HG03342 (cell line): ENCODE data around the gene RAX.

Experiments used
- ATAC-seq: cut with Tn5 transposase; IDR thresholded peaks from one replicate; pipeline ENCODE4 v1.9.1; 2021; ENCODE audit warnings: mild to moderate bottlenecking, moderate library complexity; ENCODE audit not compliant: unreplicated experiment

Gene RAX

GRCh38 chr18:59272891-59273758 lies at the start of gene RAX:
Gene RAX (minus strand): TSS chr18:59273454. CDS start chr18:59273206, 248 bp downstream.
- peak; percentile 45 for ATAC-seq

- ATAC-seq, result no peak
These were observed 45.3 kb upstream of the RAX start, which contains the start of gene CPLX4 for GRCh38 chr18:59318460-59319050. Gene CPLX4 (minus strand): TSS chr18:59318649. CDS start chr18:59318462, 187 bp downstream.

DNA sequence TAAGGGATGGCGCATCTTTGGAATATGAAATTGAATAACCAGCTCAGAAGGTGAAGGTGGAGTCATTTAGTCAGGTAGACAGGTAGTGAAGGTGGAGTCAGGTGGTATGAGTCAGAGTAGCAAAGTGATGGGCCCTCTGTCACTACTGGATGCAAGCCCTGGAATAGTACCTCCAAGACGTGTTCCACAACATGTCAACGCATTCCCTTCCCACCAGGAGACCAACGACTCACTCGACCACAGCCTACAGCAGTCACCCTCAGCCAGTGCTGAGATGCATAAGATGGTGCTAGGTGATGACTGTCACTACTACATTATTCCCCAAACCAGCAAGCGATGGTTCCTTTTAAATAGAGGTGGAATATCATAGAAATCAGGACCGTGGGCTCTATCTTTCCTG lies 38.4 kb upstream of the RAX start:
- ATAC-seq, result no peak

DNA sequence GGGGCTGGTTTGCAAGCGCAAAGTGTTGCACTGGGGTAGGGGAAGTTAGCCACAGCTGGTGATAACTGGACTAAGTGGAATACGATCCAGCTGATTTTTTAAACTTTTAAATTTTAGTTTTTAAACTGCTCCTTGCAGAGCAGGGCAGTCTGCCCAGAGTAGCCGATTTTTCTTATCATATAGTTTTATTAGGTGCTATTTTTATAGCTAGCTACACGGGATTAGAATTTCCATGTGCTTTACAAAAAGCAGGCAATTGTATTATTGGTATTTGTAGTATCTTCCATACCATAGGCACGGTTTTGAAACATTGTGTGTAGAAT lies 35.6 kb upstream of the RAX start:
- ATAC-seq, result no peak

DNA sequence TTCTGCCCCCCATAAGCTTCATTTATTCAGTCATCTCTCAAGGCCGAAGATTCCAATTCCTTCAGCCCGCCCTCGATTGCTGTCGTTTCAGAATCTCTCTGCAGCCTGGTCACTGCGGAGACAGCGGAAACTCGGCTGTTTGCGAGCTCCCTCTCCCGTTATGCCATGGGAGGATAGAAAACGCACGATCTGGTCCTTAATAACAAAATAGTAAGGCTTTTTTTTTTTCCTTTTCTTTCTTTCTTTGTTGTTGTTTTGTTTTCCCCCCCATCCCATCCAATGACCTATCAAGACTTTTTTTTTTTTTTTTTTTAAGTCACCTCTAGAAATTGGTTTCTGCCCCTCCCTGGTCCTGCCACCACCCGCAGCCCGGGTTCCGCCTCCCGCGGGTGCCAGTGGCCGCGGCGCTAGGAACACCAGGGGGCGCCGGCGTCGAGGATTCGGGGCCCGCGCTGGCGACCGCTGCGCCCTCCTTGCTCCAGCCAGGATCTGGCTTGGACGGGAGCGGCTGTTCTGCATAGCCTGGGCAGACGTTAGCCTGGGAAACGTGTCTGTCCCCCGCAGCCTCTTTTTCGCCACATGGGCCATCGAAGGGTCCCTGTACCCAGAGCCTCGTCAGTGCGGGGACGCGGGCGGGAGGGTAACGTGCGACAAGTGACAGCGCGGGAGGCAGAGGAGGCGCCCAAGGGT lies 35.1 kb upstream of the RAX start:
- peak; percentile 94 for ATAC-seq

GRCh38 chr18:59306640-59307039 lies 33.4 kb upstream of the RAX start:
- no peak for ATAC-seq

DNA sequence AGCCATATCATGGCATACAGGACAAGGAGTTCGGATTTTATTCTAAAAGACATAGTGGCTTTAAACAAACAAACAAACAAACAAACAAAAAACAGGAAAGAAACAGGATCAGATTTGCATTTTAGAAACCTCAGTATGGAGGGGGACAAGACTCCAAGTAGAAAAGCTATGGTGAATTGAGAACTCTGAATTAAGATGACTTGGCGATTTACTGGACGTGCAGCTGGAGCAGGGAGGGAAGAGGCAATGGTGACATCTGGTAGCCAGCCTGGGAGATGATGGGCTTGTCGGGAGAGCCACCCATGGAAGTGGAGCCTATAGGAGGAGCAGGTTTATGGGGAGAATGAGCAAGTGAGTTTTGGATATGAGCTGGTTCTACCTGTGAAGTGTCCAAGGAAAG lies 32.0 kb upstream of the RAX start:
- ATAC-seq, result no peak

DNA sequence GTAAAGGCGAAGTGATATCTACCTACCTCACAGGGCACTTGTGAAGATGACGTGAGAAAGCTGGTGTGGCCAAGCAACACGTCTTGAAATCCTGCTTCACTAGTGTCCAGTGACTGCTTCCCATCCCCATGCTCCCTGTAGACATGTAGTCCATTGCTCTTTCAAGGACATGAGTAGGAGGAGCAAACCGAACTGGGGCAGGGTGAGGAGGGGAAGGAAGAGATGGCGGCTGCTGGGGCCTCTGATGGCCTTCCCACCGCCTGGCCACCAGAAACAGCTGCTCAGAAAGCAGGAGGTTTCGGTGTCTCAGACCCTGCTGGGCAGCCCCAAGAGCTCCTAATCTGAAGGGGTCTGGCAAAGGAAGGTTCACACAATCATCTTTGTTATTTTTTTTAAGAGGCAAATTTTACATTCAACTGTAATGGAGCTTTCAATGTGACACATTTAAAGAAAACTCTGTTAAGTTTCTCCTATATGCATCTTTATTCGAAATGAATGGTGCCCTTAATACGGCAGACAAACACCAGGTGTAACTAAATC lies 30.5 kb upstream of the RAX start:
- ATAC-seq, result no peak

DNA sequence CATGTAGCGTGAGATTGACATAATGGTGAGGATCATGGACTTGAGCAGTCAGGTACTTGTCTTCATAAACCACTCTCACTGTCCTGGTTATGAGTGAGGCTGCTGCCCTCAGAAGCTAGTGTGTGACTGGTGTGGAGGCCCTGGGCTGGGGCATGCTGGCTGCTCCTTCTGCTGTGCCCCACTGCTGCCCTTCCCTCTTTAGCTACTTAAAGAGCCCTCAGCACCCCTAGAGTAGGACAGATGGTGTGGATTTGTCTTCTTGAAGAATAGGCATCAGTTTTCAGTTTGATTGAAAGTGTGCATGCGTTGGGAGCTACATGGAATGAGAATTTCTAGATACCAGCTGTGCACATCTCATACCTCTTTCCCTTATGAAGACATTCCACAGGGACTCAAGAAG lies 29.8 kb upstream of the RAX start:
- ATAC-seq, result no peak

GRCh38 chr18:59301929-59302328 lies 28.7 kb upstream of the RAX start:
- no peak for ATAC-seq

GRCh38 chr18:59300676-59301285 lies 27.5 kb upstream of the RAX start:
- ATAC-seq, result no peak

DNA sequence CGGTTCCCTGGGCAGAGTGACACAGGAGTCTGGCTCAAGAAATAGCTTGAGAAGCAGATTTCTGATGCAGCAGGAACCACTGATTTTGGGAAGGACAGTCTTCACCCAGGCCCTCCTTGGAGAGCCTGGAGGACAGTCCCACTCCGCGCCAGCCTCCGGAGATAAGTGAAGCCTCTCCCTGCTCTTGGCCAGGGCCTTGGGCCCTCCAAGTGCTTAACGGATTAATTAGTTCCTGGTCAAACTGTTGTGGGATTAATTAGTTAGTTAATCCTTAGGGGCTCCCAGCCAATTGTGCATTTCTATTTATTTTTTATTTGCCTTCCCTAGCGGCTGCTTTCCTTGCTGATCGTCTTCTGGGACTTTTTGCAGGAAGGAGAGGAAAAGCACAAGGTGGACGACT lies 25.6 kb upstream of the RAX start:
- ATAC-seq, result no peak

DNA sequence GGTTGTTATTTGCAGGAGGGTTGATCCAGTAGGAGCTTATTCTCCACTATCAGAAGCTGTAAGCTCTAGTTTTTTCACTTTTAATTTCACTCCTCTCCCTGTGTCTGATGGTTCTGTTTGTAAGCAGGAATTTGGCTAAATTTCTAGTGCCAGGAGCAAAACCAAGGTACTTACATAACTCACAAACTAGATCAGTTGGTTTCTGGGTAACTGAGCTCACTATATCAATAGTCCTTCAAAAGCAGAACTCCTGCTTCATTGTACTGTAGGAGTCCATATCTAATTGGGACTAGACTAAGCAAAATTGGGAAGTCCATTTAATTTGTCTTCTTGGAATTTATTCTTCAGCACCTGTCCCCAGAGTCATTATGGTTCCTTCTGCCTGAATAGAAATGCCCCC lies 20.1 kb upstream of the RAX start:
- ATAC-seq, result no peak

GRCh38 chr18:59286341-59286740 lies 13.1 kb upstream of the RAX start:
- ATAC-seq, result no peak

DNA sequence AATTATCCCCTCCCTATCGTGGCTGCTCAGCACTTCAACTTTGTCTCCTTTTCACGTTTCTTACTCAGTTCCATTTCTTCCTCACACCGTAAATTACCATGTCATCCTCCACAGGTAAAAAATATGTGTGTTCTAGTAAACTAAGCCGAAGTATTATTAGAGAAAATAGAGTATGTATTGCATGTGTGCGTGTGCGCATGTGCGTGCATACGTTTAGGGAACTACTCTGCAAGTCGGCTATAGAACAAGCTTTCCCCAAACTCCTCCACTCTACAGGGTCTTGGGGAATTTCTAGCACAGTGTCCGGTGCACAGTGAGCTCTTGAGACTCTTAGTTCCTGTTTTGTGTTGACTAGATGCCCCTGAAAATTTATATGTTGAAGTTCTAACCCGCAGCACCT lies 9.1 kb upstream of the RAX start:
- no peak for ATAC-seq

GRCh38 chr18:59279722-59280121 lies 6.5 kb upstream of the RAX start:
- ATAC-seq, result no peak

- no peak for ATAC-seq
These were observed 5.9 kb upstream of the RAX start for GRCh38 chr18:59279193-59279592.

- no peak for ATAC-seq
These were observed 5.5 kb upstream of the RAX start for GRCh38 chr18:59278793-59279192.

DNA sequence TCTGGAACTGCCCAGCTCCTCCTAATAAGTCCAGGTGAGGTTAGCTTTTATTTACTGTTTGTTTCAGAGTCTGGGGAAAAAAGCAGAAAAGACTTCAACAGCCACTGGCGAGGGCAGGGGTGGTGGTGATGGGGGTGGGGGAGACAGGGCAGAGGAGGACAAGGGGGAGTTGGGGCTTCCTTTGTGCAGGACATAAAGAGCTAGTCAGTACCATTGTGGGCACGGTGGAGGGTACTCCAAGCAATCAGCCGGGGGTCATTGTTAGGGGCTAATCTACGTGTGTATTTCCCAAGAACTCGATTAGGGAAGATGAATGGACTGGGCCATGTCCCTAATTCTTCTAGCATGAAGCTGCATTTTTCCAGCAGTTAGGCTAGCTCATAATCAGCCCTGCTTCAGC lies 2.8 kb upstream of the RAX start:
- ATAC-seq, result no peak

DNA sequence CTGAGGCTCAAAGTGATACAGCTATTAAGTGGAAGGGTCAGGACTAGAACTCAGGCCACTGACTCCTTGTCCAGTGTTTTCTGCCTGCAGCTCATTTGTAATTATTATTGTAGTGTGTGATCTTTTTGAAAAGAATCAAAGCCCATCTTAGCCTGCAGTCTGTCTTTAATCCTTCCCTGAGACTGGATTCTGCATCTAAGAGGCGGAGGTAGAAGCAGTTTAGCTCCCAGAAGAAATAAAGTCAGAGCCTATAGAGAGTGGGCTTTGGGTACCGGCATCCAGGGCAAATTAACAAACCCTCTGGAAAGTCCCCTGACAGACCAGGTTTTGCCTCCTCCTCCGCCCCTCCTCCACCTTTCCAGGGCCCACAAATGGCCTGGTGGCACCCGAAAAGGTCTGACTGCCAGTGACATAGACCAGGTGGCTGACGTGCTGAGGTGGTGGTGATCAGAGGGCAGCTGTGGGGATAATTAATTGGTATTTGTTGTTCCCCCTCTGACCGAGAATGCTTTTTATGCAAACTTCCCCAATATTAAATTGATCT lies 2.2 kb upstream of the RAX start:
- no peak for ATAC-seq

GRCh38 chr18:59274533-59274928 lies 1.3 kb upstream of the RAX start:
- no peak for ATAC-seq
